SK-N-MC (cell line): Measurements from ENCODE around the gene FLG.

ENCODE experiments used
- FOXP2 ChIP-seq: optimal IDR thresholded peaks from 2 replicates; pipeline ENCODE3; 2011; ENCODE audit warnings: mild to moderate bottlenecking, moderate library complexity; ENCODE audit not compliant: insufficient read depth; ENCODE audit errors: extremely low read length, control extremely low read depth
- POLR2AphosphoS5 ChIP-seq: IDR thresholded peaks from 2 replicates; pipeline ENCODE4 v1.6.1; 2012; ENCODE audit warnings: mild to moderate bottlenecking, low read depth, low read length, borderline replicate concordance

DNA sequence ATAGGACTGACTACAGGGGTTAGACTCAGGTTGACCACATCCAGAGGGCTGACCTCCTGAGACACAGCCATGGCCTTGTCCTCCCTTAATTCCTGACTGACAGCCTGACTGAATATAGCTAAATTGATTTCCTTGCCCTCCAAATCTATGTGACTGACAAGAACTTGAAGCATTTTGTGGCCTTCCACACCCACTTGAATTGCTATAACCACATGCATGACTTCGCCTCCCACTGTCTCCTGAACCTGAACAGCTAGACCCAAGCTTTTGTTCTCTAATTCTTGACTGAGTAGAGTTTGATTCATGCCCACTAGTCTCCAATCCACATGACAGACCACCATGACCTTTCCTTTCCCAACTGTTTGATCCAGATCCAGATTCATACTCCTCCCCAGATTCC lies 31.7 kb upstream of the FLG start:
- TF ChIP-seq FOXP2 (no peak), POLR2AphosphoS5 (no peak)
